ENCODE data around the gene FADS2. TPM values are rescaled to one million over a fixed set of nuclear protein-coding genes. Genes with fewer than 3 reads are reported as not detected.

FADS2 gene
- total and polyA plus RNA-seq, 2 of the 13 experiments (the other 11 are each of a cell fraction or from before 2014, with no cell fraction given), result 90.1 to 124 TPM

- TF ChIP-seq, protein P1, sequence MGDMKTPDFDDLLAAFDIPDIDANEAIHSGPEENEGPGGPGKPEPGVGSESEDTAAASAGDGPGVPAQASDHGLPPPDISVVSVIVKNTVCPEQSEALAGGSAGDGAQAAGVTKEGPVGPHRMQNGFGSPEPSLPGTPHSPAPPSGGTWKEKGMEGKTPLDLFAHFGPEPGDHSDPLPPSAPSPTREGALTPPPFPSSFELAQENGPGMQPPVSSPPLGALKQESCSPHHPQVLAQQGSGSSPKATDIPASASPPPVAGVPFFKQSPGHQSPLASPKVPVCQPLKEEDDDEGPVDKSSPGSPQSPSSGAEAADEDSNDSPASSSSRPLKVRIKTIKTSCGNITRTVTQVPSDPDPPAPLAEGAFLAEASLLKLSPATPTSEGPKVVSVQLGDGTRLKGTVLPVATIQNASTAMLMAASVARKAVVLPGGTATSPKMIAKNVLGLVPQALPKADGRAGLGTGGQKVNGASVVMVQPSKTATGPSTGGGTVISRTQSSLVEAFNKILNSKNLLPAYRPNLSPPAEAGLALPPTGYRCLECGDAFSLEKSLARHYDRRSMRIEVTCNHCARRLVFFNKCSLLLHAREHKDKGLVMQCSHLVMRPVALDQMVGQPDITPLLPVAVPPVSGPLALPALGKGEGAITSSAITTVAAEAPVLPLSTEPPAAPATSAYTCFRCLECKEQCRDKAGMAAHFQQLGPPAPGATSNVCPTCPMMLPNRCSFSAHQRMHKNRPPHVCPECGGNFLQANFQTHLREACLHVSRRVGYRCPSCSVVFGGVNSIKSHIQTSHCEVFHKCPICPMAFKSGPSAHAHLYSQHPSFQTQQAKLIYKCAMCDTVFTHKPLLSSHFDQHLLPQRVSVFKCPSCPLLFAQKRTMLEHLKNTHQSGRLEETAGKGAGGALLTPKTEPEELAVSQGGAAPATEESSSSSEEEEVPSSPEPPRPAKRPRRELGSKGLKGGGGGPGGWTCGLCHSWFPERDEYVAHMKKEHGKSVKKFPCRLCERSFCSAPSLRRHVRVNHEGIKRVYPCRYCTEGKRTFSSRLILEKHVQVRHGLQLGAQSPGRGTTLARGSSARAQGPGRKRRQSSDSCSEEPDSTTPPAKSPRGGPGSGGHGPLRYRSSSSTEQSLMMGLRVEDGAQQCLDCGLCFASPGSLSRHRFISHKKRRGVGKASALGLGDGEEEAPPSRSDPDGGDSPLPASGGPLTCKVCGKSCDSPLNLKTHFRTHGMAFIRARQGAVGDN (CRISPR knock-in tag; IDR thresholded peaks at IDR 0.05), result peak; percentile 38
- TF ChIP-seq PHB2 (IDR thresholded peaks at IDR 0.05; ENCODE audit: partially characterized antibody), result no peak
- TF ChIP-seq ZNF570 (CRISPR knock-in tag; IDR thresholded peaks at IDR 0.05; ENCODE audit: borderline replicate concordance), result no peak
- peak; percentile 43; the same call in 1 of the 2 replicates for TF ChIP-seq ZBTB10 (CRISPR knock-in tag; IDR thresholded peaks at IDR 0.05; ENCODE audit: borderline replicate concordance)
- TF ChIP-seq, protein P2, sequence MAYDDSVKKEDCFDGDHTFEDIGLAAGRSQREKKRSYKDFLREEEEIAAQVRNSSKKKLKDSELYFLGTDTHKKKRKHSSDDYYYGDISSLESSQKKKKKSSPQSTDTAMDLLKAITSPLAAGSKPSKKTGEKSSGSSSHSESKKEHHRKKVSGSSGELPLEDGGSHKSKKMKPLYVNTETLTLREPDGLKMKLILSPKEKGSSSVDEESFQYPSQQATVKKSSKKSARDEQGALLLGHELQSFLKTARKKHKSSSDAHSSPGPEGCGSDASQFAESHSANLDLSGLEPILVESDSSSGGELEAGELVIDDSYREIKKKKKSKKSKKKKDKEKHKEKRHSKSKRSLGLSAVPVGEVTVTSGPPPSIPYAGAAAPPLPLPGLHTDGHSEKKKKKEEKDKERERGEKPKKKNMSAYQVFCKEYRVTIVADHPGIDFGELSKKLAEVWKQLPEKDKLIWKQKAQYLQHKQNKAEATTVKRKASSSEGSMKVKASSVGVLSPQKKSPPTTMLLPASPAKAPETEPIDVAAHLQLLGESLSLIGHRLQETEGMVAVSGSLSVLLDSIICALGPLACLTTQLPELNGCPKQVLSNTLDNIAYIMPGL (CRISPR knock-in tag; IDR thresholded peaks at IDR 0.05; ENCODE audit: borderline replicate concordance in 1 of 2, low read depth in 1 of 2), result 0 out of 4 replicates have a peak, but pooled peaks of 1 of the 2 experiments have one; percentile 14
- TF ChIP-seq NFYC (CRISPR knock-in tag; IDR thresholded peaks at IDR 0.05), result peak; percentile 40
- no peak; the same call in 1 of the 2 replicates for TF ChIP-seq DNMT1 (CRISPR knock-in tag; IDR thresholded peaks at IDR 0.05)
- TF ChIP-seq ZNF552 (CRISPR knock-in tag; IDR thresholded peaks at IDR 0.05; ENCODE audit: borderline replicate concordance), result no peak
- TF ChIP-seq HNRNPL (IDR thresholded peaks at IDR 0.05; ENCODE audit: low read depth, low read length), result peak; percentile 60; the same call in 1 of the 2 replicates
- TF ChIP-seq SP4 (CRISPR knock-in tag; IDR thresholded peaks at IDR 0.05), result peak; percentile 35; the same call in 1 of the 2 replicates
- no peak for TF ChIP-seq CREM (IDR thresholded peaks at IDR 0.05)
- TF ChIP-seq CREM (CRISPR knock-in tag; IDR thresholded peaks at IDR 0.05), result no peak
- TF ChIP-seq U2AF1 (optimal IDR thresholded peaks at IDR 0.05; ENCODE audit: low read depth, low read length), result peak; percentile 75
- no peak for TF ChIP-seq CHCHD3 (CRISPR knock-in tag; IDR thresholded peaks at IDR 0.05)
- no peak for TF ChIP-seq SOX5 (CRISPR knock-in tag; IDR thresholded peaks at IDR 0.05; ENCODE audit: borderline replicate concordance)
- TF ChIP-seq FOXO4 (CRISPR knock-in tag; conservative IDR thresholded peaks at IDR 0.05), result no peak
- TF ChIP-seq NR2F1 (CRISPR knock-in tag; IDR thresholded peaks at IDR 0.05), result no peak
- no peak for TF ChIP-seq ZNF792 (CRISPR knock-in tag; IDR thresholded peaks at IDR 0.05)
- TF ChIP-seq, protein P3, sequence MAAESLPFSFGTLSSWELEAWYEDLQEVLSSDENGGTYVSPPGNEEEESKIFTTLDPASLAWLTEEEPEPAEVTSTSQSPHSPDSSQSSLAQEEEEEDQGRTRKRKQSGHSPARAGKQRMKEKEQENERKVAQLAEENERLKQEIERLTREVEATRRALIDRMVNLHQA (CRISPR knock-in tag; IDR thresholded peaks at IDR 0.05), result no peak
Measured at GRCh38 chr11:61891331-61892084, 63.4 kb downstream of the FADS2 start, which contains the start of gene FADS3 (continued).

Data from HepG2 (cell line).